ENCODE measurements around the gene DNAH14.

Gene DNAH14

DNA sequence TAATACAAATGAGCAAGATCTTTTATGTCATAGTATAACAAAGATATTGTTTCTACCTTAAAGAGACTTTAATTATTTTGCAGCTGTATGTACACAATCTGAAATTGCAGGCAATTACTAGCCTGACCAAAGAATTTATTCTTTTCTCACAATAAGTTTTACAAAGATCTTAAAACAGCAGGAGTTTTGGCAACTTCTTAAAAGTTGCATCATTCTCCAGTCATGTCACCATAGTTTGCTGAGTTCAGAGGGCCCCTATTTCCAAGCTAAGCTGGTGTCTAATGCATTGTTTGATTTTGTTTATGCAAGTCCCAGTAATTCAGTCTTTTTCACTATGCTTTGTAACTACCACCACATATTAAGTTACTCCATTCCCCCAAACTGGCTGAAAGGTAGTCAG is 114.8 kb downstream of the DNAH14 start (continued):
- TF ChIP-seq ZNF274 (IDR thresholded peaks at IDR 0.05; ENCODE audit: low read length) (no peak), ZNF274 (tag by site-specific recombination; IDR thresholded peaks at IDR 0.05; ENCODE audit: borderline replicate concordance) (no peak), ZNF777 (tag by site-specific recombination; IDR thresholded peaks at IDR 0.05; ENCODE audit: borderline replicate concordance) (no peak), ZNF404 (tag by site-specific recombination; IDR thresholded peaks at IDR 0.05) (no peak), ZNF350 (tag by site-specific recombination; IDR thresholded peaks at IDR 0.05) (0 out of 2 replicates have a peak, but pooled peaks have one; percentile 6), MZF1 (tag by site-specific recombination; IDR thresholded peaks at IDR 0.05; ENCODE audit: borderline replicate concordance) (0 out of 2 replicates have a peak, but pooled peaks have one; percentile 18), ZNF23 (tag by site-specific recombination; IDR thresholded peaks at IDR 0.05; ENCODE audit: borderline replicate concordance) (no peak), IKZF3 (tag by site-specific recombination; IDR thresholded peaks at IDR 0.05) (no peak), SCRT1 (tag by site-specific recombination; IDR thresholded peaks at IDR 0.05; ENCODE audit: borderline replicate concordance) (no peak), ZNF473 (tag by site-specific recombination; IDR thresholded peaks at IDR 0.05) (no peak), ZNF10 (tag by site-specific recombination; IDR thresholded peaks at IDR 0.05) (no peak), ZNF184 (tag by site-specific recombination; IDR thresholded peaks at IDR 0.05) (no peak), ZNF658 (tag by site-specific recombination; IDR thresholded peaks at IDR 0.05) (no peak)
- TF ChIP-seq, protein P1, sequence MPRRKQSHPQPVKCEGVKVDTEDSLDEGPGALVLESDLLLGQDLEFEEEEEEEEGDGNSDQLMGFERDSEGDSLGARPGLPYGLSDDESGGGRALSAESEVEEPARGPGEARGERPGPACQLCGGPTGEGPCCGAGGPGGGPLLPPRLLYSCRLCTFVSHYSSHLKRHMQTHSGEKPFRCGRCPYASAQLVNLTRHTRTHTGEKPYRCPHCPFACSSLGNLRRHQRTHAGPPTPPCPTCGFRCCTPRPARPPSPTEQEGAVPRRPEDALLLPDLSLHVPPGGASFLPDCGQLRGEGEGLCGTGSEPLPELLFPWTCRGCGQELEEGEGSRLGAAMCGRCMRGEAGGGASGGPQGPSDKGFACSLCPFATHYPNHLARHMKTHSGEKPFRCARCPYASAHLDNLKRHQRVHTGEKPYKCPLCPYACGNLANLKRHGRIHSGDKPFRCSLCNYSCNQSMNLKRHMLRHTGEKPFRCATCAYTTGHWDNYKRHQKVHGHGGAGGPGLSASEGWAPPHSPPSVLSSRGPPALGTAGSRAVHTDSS (tag by site-specific recombination; IDR thresholded peaks at IDR 0.05): no peak

DNA sequence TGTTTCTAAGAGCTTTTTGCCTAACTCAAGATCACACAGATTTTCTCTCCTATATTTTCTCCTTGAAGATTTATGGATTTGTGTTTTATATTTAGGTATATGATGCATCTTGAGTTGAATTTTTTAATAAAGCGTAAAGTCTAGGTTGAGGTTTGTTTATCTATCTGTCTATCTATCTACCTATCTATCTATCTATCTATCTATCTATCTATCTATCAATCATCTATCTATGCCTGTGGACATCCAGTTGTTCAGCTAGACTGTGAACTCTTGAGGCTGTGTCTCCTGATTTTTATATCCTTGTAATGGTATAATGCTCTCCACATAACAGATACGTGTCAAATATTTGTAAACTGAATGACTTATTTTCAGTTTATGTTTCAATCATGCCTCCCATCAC is 120.1 kb downstream of the DNAH14 start:
- no peak overlapping the region for H3K4me3 ChIP-seq (ENCODE audit: low read depth, low read length)
- H3K9me3 ChIP-seq (ENCODE audit: control insufficient read depth, insufficient read depth, low read depth, low read length): no peaks in the 10 kb centered on the region
- H3K27ac ChIP-seq (ENCODE audit: extremely low read depth, low read depth, low read length): no peak overlapping the region
- TF ChIP-seq ZNF677 (tag by site-specific recombination; IDR thresholded peaks at IDR 0.05) (no peak), ZNF248 (tag by site-specific recombination; IDR thresholded peaks at IDR 0.05) (no peak), OVOL3 (tag by site-specific recombination; IDR thresholded peaks at IDR 0.05) (no peak), ZNF266 (tag by site-specific recombination; IDR thresholded peaks at IDR 0.05; ENCODE audit: low read depth) (no peak), ZNF221 (tag by site-specific recombination; IDR thresholded peaks at IDR 0.05; ENCODE audit: borderline replicate concordance) (no peak), ZNF654 (tag by site-specific recombination; IDR thresholded peaks at IDR 0.05; ENCODE audit: low read depth) (no peak), ZNF138 (tag by site-specific recombination; IDR thresholded peaks at IDR 0.05; ENCODE audit: borderline replicate concordance) (no peak), ZSCAN16 (tag by site-specific recombination; IDR thresholded peaks at IDR 0.05) (no peak), ZNF48 (tag by site-specific recombination; IDR thresholded peaks at IDR 0.05) (no peak), ZNF133 (tag by site-specific recombination; IDR thresholded peaks at IDR 0.05) (no peak), SALL2 (tag by site-specific recombination; IDR thresholded peaks at IDR 0.05; ENCODE audit: borderline replicate concordance) (no peak)
- TF ChIP-seq, protein P2, sequence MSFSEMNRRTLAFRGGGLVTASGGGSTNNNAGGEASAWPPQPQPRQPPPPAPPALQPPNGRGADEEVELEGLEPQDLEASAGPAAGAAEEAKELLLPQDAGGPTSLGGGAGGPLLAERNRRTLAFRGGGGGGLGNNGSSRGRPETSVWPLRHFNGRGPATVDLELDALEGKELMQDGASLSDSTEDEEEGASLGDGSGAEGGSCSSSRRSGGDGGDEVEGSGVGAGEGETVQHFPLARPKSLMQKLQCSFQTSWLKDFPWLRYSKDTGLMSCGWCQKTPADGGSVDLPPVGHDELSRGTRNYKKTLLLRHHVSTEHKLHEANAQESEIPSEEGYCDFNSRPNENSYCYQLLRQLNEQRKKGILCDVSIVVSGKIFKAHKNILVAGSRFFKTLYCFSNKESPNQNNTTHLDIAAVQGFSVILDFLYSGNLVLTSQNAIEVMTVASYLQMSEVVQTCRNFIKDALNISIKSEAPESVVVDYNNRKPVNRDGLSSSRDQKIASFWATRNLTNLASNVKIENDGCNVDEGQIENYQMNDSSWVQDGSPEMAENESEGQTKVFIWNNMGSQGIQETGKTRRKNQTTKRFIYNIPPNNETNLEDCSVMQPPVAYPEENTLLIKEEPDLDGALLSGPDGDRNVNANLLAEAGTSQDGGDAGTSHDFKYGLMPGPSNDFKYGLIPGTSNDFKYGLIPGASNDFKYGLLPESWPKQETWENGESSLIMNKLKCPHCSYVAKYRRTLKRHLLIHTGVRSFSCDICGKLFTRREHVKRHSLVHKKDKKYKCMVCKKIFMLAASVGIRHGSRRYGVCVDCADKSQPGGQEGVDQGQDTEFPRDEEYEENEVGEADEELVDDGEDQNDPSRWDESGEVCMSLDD (tag by site-specific recombination; IDR thresholded peaks at IDR 0.05): no peak
- TF ChIP-seq, protein P3, sequence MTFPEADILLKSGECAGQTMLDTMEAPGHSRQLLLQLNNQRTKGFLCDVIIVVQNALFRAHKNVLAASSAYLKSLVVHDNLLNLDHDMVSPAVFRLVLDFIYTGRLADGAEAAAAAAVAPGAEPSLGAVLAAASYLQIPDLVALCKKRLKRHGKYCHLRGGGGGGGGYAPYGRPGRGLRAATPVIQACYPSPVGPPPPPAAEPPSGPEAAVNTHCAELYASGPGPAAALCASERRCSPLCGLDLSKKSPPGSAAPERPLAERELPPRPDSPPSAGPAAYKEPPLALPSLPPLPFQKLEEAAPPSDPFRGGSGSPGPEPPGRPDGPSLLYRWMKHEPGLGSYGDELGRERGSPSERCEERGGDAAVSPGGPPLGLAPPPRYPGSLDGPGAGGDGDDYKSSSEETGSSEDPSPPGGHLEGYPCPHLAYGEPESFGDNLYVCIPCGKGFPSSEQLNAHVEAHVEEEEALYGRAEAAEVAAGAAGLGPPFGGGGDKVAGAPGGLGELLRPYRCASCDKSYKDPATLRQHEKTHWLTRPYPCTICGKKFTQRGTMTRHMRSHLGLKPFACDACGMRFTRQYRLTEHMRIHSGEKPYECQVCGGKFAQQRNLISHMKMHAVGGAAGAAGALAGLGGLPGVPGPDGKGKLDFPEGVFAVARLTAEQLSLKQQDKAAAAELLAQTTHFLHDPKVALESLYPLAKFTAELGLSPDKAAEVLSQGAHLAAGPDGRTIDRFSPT (tag by site-specific recombination; IDR thresholded peaks at IDR 0.05): no peak
- H3K36me3 ChIP-seq (ENCODE audit: control insufficient read depth in 2 of 2, insufficient read depth in 1 of 2, low read length in 2 of 2): no peaks in the 10 kb centered on the region
- ChIA-PET CTCF (interaction anchor here (0.6 kb wide), 1 partner anchor 198 kb away, joined by 3 read pairs; no protein-coding TSS in a partner anchor), POLR2A (no interaction called here)
- H3K4me1 ChIP-seq (ENCODE audit: control insufficient read depth, insufficient read depth, low read length): no peaks in the 10 kb centered on the region
